ENCODE results near the gene DDA1. TPM values are rescaled to one million over a fixed set of nuclear protein-coding genes. Genes with fewer than 3 reads are reported as not detected.

The DDA1 gene
- total and polyA plus RNA-seq, 9 of the 15 experiments (the other 6 are each of a cell fraction or from before 2014, with no cell fraction given), result 1.4 to 83.8 (median 33.8) TPM

DNA sequence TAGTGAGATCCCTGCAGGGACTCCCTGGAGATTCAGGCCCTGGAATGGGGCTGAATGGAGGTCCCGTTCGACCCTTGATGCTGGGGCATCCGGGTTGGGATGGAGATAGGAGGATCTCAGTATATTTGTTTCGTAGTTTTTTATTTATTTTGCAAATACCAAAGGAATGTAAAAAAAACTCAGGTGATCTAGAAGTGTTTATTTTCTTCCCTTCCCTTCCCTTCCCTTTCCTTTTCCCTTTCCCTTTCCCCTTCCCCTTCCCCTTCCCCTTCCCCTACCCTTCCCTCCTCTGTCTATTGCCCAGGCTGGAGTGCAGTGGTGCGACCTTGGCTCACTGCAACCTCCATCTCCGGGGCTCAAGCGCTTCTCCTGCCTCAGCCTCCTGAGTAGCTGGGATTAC, 32.5 kb downstream of the DDA1 start:
- ATAC-seq (no peak), DNase-seq (ENCODE audit: extremely low read depth in 1 of 4, low spot score in 3 of 4) (no peak), FAIRE-seq (no peak)
- Histone ChIP-seq H3K27ac (ENCODE audit: extremely low read depth, low read depth, low read length) (no peak overlapping the region), H2AFZ (ENCODE audit: low read depth, low read length) (no peak overlapping the region), H4K20me1 (replicated peaks; ENCODE audit: control insufficient read depth, insufficient read depth, low read length) (no peaks in the 10 kb centered on the region; the same call in 1 of the 2 replicates), H3K27me3 (ENCODE audit: control insufficient read depth in 2 of 2, insufficient read depth in 2 of 2, low read length in 2 of 2) (no peaks in the 10 kb centered on the region), H3K9me3 (replicated peaks; ENCODE audit: control insufficient read depth, insufficient read depth, low read depth, low read length) (no peaks in the 10 kb centered on the region), H3K4me3 (no peak overlapping the region), H3K9ac (ENCODE audit: insufficient read depth in 1 of 2, low read depth in 2 of 2, low read length in 2 of 2) (no peak overlapping the region), H3K79me2 (ENCODE audit: control insufficient read depth, insufficient read depth, low read length) (peaks cover 16% of the 10 kb centered on the region), H3K4me1 (replicated peaks in 1 of 2; ENCODE audit: control insufficient read depth in 2 of 2, insufficient read depth in 2 of 2, low read length in 2 of 2) (peaks cover 7 to 44% of the 10 kb centered on the region in 2 experiments; a peak in 4 of 5 replicates), H3K9me1 (ENCODE audit: control insufficient read depth, insufficient read depth, low read length) (no peaks in the 10 kb centered on the region), H3K4me2 (ENCODE audit: insufficient read depth, low read length) (no peak overlapping the region), H3K36me3 (ENCODE audit: control insufficient read depth, insufficient read depth, low read length) (peaks cover 24% of the 10 kb centered on the region; the same call in 1 of the 3 replicates)
- ChIA-PET POLR2A (no interaction called here), CTCF (ENCODE audit: low intra/inter-chr PET ratio) (no interaction called here)
- in situ Hi-C loops (cut with MboI), result no loop called here
- intact Hi-C loops (cut with micrococcal nuclease), result no loop called here
- WGBS (ENCODE audit: insufficient coverage, low coverage, missing lambda C conversion rate), result 90% methylated on average over 6 of the region's 7 CpGs
- TF ChIP-seq RBM15 (IDR thresholded peaks at IDR 0.05; ENCODE audit: insufficient read depth, low read length) (no peak), MCM3 (IDR thresholded peaks at IDR 0.05) (no peak), ZNF175 (CRISPR knock-in tag; IDR thresholded peaks at IDR 0.05; ENCODE audit: low read depth) (no peak), ZNF143 (CRISPR knock-in tag; IDR thresholded peaks at IDR 0.05) (no peak), RCOR1 (IDR thresholded peaks at IDR 0.05; ENCODE audit: borderline replicate concordance in 1 of 2, low read depth in 2 of 2, low read length in 2 of 2) (no peak), HDAC8 (tag; IDR thresholded peaks at IDR 0.05) (no peak), MCM2 (IDR thresholded peaks at IDR 0.05; ENCODE audit: low read depth) (no peak), ZNF707 (CRISPR knock-in tag; conservative IDR thresholded peaks at IDR 0.05) (no peak), THRAP3 (IDR thresholded peaks at IDR 0.05; ENCODE audit: borderline replicate concordance) (no peak), MEF2D (tag; conservative IDR thresholded peaks at IDR 0.05; ENCODE audit: low read depth) (no peak), MYBL2 (IDR thresholded peaks at IDR 0.05; ENCODE audit: low read depth) (no peak), MYBL2 (CRISPR knock-in tag; IDR thresholded peaks at IDR 0.05; ENCODE audit: borderline replicate concordance) (no peak)
- TF ChIP-seq, protein P1, sequence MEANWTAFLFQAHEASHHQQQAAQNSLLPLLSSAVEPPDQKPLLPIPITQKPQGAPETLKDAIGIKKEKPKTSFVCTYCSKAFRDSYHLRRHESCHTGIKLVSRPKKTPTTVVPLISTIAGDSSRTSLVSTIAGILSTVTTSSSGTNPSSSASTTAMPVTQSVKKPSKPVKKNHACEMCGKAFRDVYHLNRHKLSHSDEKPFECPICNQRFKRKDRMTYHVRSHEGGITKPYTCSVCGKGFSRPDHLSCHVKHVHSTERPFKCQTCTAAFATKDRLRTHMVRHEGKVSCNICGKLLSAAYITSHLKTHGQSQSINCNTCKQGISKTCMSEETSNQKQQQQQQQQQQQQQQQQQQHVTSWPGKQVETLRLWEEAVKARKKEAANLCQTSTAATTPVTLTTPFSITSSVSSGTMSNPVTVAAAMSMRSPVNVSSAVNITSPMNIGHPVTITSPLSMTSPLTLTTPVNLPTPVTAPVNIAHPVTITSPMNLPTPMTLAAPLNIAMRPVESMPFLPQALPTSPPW (CRISPR knock-in tag; IDR thresholded peaks at IDR 0.05), result no peak
- TF ChIP-seq, protein P2, sequence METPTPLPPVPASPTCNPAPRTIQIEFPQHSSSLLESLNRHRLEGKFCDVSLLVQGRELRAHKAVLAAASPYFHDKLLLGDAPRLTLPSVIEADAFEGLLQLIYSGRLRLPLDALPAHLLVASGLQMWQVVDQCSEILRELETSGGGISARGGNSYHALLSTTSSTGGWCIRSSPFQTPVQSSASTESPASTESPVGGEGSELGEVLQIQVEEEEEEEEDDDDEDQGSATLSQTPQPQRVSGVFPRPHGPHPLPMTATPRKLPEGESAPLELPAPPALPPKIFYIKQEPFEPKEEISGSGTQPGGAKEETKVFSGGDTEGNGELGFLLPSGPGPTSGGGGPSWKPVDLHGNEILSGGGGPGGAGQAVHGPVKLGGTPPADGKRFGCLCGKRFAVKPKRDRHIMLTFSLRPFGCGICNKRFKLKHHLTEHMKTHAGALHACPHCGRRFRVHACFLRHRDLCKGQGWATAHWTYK (CRISPR knock-in tag; IDR thresholded peaks at IDR 0.05), result no peak
- no TSS peak for BruUV-seq (replicated peaks)

All from K562 (cell line).